ENCODE measurements around the gene SERPINE3. TPM values are rescaled to one million over a fixed set of nuclear protein-coding genes. Genes with fewer than 3 reads are reported as not detected.

The SERPINE3 gene
- total and polyA plus RNA-seq, 3 donors from 2014 or later = 0.12 to 0.70 TPM; not detected in 1

DNA sequence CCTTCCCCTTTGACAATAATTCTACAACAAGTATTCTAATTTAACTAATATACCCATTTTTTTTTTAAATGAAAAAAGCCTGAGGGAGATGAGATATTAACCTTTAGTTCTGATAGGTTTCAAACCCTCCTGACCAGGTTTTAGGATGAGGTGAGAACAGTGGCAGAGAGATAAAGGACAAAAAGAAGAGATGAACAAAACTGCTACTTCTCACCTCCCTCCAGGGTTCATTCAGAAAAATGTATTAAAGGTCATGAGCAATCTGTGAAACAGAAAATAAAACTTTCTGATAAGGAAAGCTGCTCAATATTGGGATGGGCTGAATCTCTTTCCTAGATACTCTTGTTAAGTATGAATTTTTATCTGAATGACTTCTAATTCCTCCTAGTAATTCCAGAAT is 24.1 kb downstream of the SERPINE3 start:
- H3K9me3 ChIP-seq = no peaks in the 10 kb centered on the region

DNA sequence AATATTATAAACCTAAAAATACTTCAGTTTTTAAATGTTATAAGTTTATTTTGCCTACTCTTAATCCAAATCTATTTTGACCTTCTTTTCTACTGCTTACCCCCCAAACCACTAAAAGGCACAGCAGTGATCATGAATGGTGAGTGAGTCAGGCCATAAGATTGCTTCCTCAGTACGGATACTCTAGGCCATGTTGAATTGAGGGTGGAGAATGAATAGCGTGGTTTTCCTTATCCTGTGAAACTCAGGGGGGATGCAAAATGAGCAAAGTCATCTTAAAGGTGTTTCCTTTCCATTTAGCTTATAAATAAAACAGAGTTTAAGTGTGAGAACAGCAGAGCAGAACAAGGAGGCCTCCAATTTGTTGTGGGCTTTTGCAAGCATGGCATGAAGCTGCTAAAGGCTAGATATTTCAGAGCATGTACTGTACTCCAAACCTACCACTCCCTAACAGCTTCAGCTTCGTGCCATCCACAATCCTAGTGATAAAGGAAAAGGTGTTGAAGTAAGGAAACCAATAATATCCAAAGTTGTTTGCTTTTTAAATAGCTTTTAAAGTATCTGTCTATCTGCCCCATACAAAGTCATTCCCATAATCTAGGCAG is 25.0 kb downstream of the SERPINE3 start:
- H3K4me1 ChIP-seq = no peaks in the 10 kb centered on the region
- H3K36me3 ChIP-seq (ENCODE audit: low read depth, missing control alignments) = no peaks in the 10 kb centered on the region

More for the DNA sequence above, 24.1 kb downstream of the SERPINE3 start:
- Histone ChIP-seq H3K4me3 (no peak overlapping the region), H3K36me3 (ENCODE audit: low read depth, missing control alignments) (no peaks in the 10 kb centered on the region), H3K27me3 (no peaks in the 10 kb centered on the region), H3K27ac (no peak overlapping the region), H3K4me1 (no peaks in the 10 kb centered on the region)
- TF ChIP-seq, protein P1, sequence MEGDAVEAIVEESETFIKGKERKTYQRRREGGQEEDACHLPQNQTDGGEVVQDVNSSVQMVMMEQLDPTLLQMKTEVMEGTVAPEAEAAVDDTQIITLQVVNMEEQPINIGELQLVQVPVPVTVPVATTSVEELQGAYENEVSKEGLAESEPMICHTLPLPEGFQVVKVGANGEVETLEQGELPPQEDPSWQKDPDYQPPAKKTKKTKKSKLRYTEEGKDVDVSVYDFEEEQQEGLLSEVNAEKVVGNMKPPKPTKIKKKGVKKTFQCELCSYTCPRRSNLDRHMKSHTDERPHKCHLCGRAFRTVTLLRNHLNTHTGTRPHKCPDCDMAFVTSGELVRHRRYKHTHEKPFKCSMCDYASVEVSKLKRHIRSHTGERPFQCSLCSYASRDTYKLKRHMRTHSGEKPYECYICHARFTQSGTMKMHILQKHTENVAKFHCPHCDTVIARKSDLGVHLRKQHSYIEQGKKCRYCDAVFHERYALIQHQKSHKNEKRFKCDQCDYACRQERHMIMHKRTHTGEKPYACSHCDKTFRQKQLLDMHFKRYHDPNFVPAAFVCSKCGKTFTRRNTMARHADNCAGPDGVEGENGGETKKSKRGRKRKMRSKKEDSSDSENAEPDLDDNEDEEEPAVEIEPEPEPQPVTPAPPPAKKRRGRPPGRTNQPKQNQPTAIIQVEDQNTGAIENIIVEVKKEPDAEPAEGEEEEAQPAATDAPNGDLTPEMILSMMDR (IDR thresholded peaks at IDR 0.05) = no peak
- DNase-seq = no peak
- intact Hi-C loops (cut with DNase I; ENCODE audit: low total_unique reads) = no loop called here

DNA sequence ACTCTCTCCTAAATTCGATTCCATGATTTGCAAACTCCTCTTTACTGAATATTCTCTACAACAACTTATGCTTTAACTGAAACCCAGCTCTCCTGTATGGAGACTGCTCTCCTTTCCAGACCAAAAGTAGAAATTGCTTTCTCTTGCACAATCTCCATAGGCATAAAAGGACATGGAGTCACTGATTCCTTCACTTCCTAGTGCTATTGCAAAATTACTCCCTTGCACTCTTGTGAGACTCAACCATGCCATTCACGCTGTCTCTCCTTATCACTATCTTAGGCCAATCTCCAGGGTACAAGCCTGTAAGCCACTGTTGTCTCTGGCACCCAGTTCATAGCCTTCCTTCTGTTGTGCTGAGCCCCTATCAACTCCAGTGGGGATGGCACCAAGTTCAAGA is 30.6 kb downstream of the SERPINE3 start:
- no peaks in the 10 kb centered on the region for H3K9me3 ChIP-seq
- DNase-seq = no peak
- WGBS, 2 donors = 76 to 95% methylated on average over 2 of the region's 2 CpGs
- no peak overlapping the region for H3K27ac ChIP-seq
- H3K36me3 ChIP-seq (ENCODE audit: low read depth, missing control alignments) = no peaks in the 10 kb centered on the region
- intact Hi-C loops (cut with DNase I; ENCODE audit: low total_unique reads) = no loop called here
- H3K4me3 ChIP-seq = no peak overlapping the region
- TF ChIP-seq POLR2A (IDR thresholded peaks at IDR 0.05) = no peak
- TF ChIP-seq, protein P1 (IDR thresholded peaks at IDR 0.05) = no peak
- H3K4me1 ChIP-seq = no peaks in the 10 kb centered on the region
- no peaks in the 10 kb centered on the region for H3K27me3 ChIP-seq

More for the DNA sequence above, 25.0 kb downstream of the SERPINE3 start:
- Histone ChIP-seq H3K27ac (no peak overlapping the region), H3K27me3 (no peaks in the 10 kb centered on the region), H3K9me3 (no peaks in the 10 kb centered on the region), H3K4me3 (no peak overlapping the region)
- whole genome bisulfite sequencing, 2 donors = 77 to 86% methylated on average over 3 of the region's 3 CpGs
- intact Hi-C loops (cut with DNase I; ENCODE audit: low total_unique reads) = no loop called here
- no peak for DNase-seq
- no peak for TF ChIP-seq POLR2A (IDR thresholded peaks at IDR 0.05)
- TF ChIP-seq, protein P1 (IDR thresholded peaks at IDR 0.05) = no peak

DNA sequence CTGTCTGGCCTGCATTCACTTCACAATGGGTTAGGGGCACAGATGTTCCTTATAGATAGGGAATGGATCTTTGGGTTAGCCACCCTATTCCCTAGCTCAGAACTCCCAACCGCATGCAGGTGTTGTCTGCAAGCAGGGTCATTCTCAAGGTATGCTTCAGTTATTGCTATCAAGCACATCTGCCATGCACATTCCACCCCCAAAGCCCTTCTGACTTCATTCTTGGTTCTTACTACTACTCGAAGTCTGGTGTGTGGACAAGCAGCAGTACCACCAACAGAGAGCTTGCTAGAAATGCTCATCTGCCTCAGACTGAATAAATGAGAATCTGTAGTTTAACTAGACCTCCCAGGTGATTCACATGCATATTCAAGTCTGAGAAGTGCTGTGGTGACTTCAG is 31.3 kb downstream of the SERPINE3 start:
- WGBS, 2 donors = 98 to 100% methylated on average over 2 of the region's 2 CpGs
- intact Hi-C loops (cut with DNase I; ENCODE audit: low total_unique reads) = no loop called here

More for the DNA sequence above, 31.3 kb downstream of the SERPINE3 start:
- no peak overlapping the region for H3K4me3 ChIP-seq
- no peak overlapping the region for H3K27ac ChIP-seq
- DNase-seq = no peak
- no peaks in the 10 kb centered on the region for H3K4me1 ChIP-seq
- H3K36me3 ChIP-seq (ENCODE audit: low read depth, missing control alignments) = no peaks in the 10 kb centered on the region
- no peaks in the 10 kb centered on the region for H3K9me3 ChIP-seq
- no peaks in the 10 kb centered on the region for H3K27me3 ChIP-seq
- TF ChIP-seq POLR2A (IDR thresholded peaks at IDR 0.05) = no peak
- TF ChIP-seq, protein P1 (IDR thresholded peaks at IDR 0.05) = no peak

Measured in testis (tissue), 3 donors.